ENCODE measurements around the gene IL1A.

DNA sequence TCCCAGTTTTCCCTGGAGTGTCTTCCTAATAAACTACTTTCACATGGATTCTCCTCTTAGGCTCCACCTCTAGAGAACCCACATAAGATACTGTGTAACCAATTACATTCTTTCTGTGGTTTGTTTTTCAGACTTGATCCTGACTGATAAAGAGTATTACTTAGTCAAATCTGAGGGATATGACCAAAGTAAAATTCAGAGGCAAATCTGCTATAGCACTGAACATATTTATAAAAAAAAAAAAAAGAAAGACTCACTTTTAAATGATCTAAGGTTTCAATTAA lies 33.8 kb downstream of the IL1A start:
- no peak for TF ChIP-seq POLR2A (IDR thresholded peaks at IDR 0.05)
- TF ChIP-seq, protein P1, sequence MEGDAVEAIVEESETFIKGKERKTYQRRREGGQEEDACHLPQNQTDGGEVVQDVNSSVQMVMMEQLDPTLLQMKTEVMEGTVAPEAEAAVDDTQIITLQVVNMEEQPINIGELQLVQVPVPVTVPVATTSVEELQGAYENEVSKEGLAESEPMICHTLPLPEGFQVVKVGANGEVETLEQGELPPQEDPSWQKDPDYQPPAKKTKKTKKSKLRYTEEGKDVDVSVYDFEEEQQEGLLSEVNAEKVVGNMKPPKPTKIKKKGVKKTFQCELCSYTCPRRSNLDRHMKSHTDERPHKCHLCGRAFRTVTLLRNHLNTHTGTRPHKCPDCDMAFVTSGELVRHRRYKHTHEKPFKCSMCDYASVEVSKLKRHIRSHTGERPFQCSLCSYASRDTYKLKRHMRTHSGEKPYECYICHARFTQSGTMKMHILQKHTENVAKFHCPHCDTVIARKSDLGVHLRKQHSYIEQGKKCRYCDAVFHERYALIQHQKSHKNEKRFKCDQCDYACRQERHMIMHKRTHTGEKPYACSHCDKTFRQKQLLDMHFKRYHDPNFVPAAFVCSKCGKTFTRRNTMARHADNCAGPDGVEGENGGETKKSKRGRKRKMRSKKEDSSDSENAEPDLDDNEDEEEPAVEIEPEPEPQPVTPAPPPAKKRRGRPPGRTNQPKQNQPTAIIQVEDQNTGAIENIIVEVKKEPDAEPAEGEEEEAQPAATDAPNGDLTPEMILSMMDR (IDR thresholded peaks at IDR 0.05) = no peak
